Subcutaneous adipose tissue (tissue), 4 donors: ENCODE data around the gene IFRD2. TPM values are rescaled to one million over a fixed set of nuclear protein-coding genes. Genes with fewer than 3 reads are reported as not detected.

ENCODE experiments used
- total RNA-seq, 4 donors: library from RNA; depleted of rRNA; stranded (reverse); fragments of >200 nt; gene quantifications; one replicate each; pipeline ENCODE4 v1.1.0, GENCODE V29; 2016
- TF ChIP-seq, protein P1 (sequence below): fragments of 450-650 bp; IDR thresholded peaks from one replicate; pipeline ENCODE4 v1.5.1; 2016; ENCODE audit warnings: low read depth, mild to moderate bottlenecking, control low read depth, antibody characterized with exemption, moderate library complexity

The IFRD2 gene
- total RNA-seq, 4 donors from 2014 or later = 31.6 to 56.4 (median 52.2) TPM

GRCh38 chr3:50269977-50270413, 22.2 kb downstream of the IFRD2 start:
- TF ChIP-seq, protein P1, sequence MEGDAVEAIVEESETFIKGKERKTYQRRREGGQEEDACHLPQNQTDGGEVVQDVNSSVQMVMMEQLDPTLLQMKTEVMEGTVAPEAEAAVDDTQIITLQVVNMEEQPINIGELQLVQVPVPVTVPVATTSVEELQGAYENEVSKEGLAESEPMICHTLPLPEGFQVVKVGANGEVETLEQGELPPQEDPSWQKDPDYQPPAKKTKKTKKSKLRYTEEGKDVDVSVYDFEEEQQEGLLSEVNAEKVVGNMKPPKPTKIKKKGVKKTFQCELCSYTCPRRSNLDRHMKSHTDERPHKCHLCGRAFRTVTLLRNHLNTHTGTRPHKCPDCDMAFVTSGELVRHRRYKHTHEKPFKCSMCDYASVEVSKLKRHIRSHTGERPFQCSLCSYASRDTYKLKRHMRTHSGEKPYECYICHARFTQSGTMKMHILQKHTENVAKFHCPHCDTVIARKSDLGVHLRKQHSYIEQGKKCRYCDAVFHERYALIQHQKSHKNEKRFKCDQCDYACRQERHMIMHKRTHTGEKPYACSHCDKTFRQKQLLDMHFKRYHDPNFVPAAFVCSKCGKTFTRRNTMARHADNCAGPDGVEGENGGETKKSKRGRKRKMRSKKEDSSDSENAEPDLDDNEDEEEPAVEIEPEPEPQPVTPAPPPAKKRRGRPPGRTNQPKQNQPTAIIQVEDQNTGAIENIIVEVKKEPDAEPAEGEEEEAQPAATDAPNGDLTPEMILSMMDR = no peak

GRCh38 chr3:50269460-50269859, 22.8 kb downstream of the IFRD2 start:
- TF ChIP-seq, protein P1 = no peak

DNA sequence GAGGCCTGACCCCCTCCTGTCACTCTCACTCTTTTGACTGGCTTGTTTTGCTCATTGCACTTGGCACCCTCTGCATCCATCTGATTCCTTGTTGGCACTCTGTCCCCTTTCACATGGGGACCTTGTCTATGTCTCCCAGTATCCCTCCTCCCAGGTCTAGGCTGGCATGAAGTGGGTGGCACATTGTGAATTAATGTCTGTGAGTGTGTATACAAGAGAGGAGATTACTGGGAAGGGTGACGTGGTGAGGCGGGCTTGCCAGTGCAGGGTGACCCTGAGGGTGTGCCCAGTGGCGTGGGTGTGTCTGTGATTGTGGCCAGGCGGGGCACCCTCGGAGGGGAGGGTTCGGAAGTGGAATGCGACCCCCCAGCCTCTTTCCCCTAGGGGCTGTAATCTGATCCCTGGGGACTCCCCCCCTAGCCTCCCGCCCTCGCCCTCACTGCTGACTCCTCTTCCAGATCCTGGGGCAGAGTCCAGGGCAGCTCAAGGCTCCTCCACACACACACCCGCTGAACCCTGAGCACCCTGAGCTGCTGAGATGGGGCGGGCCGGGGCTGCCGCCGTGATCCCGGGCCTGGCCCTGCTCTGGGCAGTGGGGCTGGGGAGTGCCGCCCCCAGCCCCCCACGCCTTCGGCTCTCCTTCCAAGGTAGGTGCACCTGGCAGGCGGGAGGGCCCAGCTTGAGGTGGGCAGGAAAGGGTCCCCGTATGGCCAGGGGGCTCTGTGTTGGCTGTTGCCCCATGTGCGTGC, 23.4 kb downstream of the IFRD2 start, which contains the start of gene SEMA3B:
Gene SEMA3B (plus strand): TSS at position 445 of the 749 bp plus-strand sequence. CDS start 94 bp downstream, at position 539.
- TF ChIP-seq, protein P1 = no peak

- TF ChIP-seq, protein P1 = no peak
Observed at GRCh38 chr3:50268276-50268675, 24.0 kb downstream of the IFRD2 start.

DNA sequence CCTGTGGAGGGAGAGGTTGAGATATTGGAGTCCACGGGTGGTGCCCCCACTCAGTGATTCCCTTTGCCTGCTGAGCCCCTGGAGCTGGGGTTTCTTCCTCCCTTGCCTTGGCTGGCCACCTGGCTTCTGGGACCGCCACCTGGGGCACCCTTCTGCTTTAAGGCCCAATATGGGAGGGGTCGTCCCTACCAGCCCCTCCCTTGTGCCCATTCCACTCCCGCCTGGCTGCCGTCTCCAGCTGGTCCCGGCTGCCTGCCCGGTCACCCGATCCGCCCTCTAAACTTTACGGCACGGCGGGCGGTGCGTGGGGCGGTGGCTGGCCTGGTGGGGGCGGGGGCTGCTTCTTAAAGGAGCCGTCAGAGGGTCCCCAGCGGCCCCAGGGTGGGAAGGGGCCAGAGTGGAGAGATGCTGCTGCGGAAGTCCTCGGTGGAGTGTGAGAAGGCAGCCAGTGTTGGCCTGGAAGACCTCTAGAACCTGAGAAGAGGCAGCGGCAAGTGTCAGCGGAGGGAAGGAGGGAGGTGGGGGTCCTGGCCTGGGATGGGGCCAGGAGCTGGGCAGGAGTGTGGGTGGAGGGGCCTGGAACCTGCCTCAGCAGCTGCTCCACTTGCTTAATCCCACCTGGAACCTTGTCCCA, 24.8 kb downstream of the IFRD2 start:
- TF ChIP-seq, protein P1 = no peak

GRCh38 chr3:50266836-50267235, 25.4 kb downstream of the IFRD2 start:
- TF ChIP-seq, protein P1 = no peak

DNA sequence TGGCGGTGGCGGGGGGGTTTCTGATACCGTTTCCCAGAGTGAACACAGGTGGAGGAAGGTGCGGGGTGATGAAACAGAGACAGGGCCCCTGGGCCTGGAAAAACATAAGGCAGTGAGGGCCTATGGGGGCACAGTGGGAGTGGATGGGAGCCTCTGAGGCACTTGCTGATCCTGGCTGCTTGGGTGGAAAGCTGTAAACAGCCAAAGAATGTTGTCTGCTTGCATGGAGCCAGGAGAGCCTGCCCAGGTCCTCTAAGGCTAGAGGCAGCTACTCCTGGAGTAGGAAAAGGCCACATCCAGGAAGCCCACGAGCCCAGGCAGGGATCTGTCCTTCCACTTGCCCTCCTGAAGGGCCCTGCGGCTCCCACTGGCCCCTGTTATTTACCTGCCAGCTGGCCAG, 26.2 kb downstream of the IFRD2 start:
- TF ChIP-seq, protein P1 = no peak
